GM13976 (cell line): ENCODE data around the gene PTGIS.

Source experiments
- DNase-seq: peaks from one replicate; pipeline ENCODE4 v3.0.0; 2012; ENCODE audit warnings: low spot score
- CTCF ChIP-seq: IDR thresholded peaks from 2 replicates; pipeline ENCODE4 v1.5.1; 2012; ENCODE audit warnings: borderline replicate concordance, mild to moderate bottlenecking; ENCODE audit not compliant: insufficient read depth; ENCODE audit errors: extremely low read depth, missing control alignments, control extremely low read depth
- in situ Hi-C: fragments of 300-500 bp; cut with MboI; formaldehyde crosslinking; loops from one replicate; pipeline ENCODE4 v1.12.0; 2022; ENCODE audit warnings: low sequenced_read_pairs, mixed read lengths, inconsistent platforms; ENCODE audit not compliant: unreplicated experiment

Gene PTGIS

GRCh38 chr20:49561806-49562205 is 6.1 kb downstream of the PTGIS start:
- in situ Hi-C loops = no loop called here
- TF ChIP-seq CTCF = no peak
- no peak for DNase-seq

GRCh38 chr20:49561256-49561655 is 6.7 kb downstream of the PTGIS start:
- no peak for DNase-seq
- in situ Hi-C loops = no loop called here
- no peak for TF ChIP-seq CTCF

- TF ChIP-seq CTCF = no peak
- no peak for DNase-seq
- in situ Hi-C loops = no loop called here
These were observed 7.3 kb downstream of the PTGIS start for GRCh38 chr20:49560646-49561045.

GRCh38 chr20:49560186-49560585 is 7.8 kb downstream of the PTGIS start:
- no peak for DNase-seq
- in situ Hi-C loops = no loop called here

GRCh38 chr20:49559411-49560081 is 8.4 kb downstream of the PTGIS start:
- no peak for DNase-seq
- TF ChIP-seq CTCF = no peak
- in situ Hi-C loops = no loop called here

More at GRCh38 chr20:49560186-49560585, 7.8 kb downstream of the PTGIS start:
- no peak for TF ChIP-seq CTCF

GRCh38 chr20:49558826-49559225 is 9.1 kb downstream of the PTGIS start:
- no peak for DNase-seq
- no peak for TF ChIP-seq CTCF
- in situ Hi-C loops = no loop called here
